H1 (cell line): ENCODE measurements around the gene ZNF768. TPM values are rescaled to one million over a fixed set of nuclear protein-coding genes. Genes with fewer than 3 reads are reported as not detected.

ENCODE experiments used
- BACH1 ChIP-seq: IDR thresholded peaks from 2 replicates; pipeline ENCODE4 v1.6.1; 2012; ENCODE audit warnings: low read length, improper control_type of control experiment
- CEBPB ChIP-seq: IDR thresholded peaks from 2 replicates; pipeline ENCODE4 v1.6.1; 2012; ENCODE audit warnings: low read depth, low read length
- NRF1 ChIP-seq: IDR thresholded peaks from 2 replicates; pipeline ENCODE4 v1.6.1; 2011; ENCODE audit warnings: mild to moderate bottlenecking, low read depth, low read length, improper control_type of control experiment
- SRF ChIP-seq: IDR thresholded peaks from 2 replicates; pipeline ENCODE4 v1.6.1; 2011; ENCODE audit warnings: mild to moderate bottlenecking, low read depth, low read length, moderate library complexity
- polyA plus RNA-seq, 7 experiments: library from polyadenylated mRNA; depleted of rRNA in 3 of 7; stranded (reverse) in 5 of 7; unstranded in 2 of 7; fragments of >200 nt in 5 of 7; fragments of 200-250 nt in 2 of 7; gene quantifications; 1 replicate in 5 of 7; 2 replicates in 1 of 7; 4 replicates in 1 of 7; pipeline versions ENCODE4 v1.2.1 to v1.2.3, GENCODE V29; 2011 to 2013; ENCODE audit warnings: missing spikeins in 2 of 7, mixed read lengths in 2 of 7
- total RNA-seq: library from RNA; stranded (reverse); fragmentation: NEBNext Ultra II Directional; extraction: Animal tissue kit (Norgen Biotek cat#: 25700); gene quantifications from 2 replicates; pipeline ENCODE4 v1.2.1, GENCODE V29; 2021

The ZNF768 gene
- total and polyA plus RNA-seq, 2 of the 8 experiments (the other 6 are each of a cell fraction or from before 2014, with no cell fraction given) = 36.1 to 47.7 TPM

- TF ChIP-seq SRF = no peak
- TF ChIP-seq CEBPB = no peak
- TF ChIP-seq BACH1 = no peak
- no peak for TF ChIP-seq NRF1
Observed at GRCh38 chr16:30476991-30477390, 49.4 kb downstream of the ZNF768 start (continued).
